HL-60 (cell line): ENCODE results near the gene UBC.

Experiments used
- DNase-seq, 2 experiments: peaks; one replicate each; pipeline ENCODE4 v3.0.0-alpha.2; 2010 to 2020; ENCODE audit warnings: low read depth in 1 of 2, low spot score in 1 of 2
- H3K27ac ChIP-seq: fragments of 250-450 bp; sonication (Bioruptor Pico); replicated peaks from 2 replicates; pipeline ENCODE4 v1.5.1; 2020; ENCODE audit warnings: mild to moderate bottlenecking, moderate library complexity
- H3K27me3 ChIP-seq: fragments of 250-450 bp; sonication (Bioruptor Pico); 2 replicates; pipeline ENCODE4 v1.5.1; 2021; ENCODE audit warnings: mild to moderate bottlenecking, moderate library complexity; ENCODE audit not compliant: insufficient read depth, poor library complexity, severe bottlenecking
- H3K4me3 ChIP-seq: replicated peaks from 2 replicates; pipeline ENCODE4 v1.5.1; 2011; ENCODE audit warnings: mild to moderate bottlenecking, control low read depth, low read length; ENCODE audit not compliant: insufficient read depth
- GABPA ChIP-seq: IDR thresholded peaks from 2 replicates; pipeline ENCODE4 v1.6.1; 2012; ENCODE audit warnings: low read depth
- POLR2AphosphoS5 ChIP-seq: IDR thresholded peaks from 2 replicates; pipeline ENCODE4 v1.6.1; 2012; ENCODE audit warnings: low read depth
- SPI1 ChIP-seq: IDR thresholded peaks from 2 replicates; pipeline ENCODE4 v1.6.1; 2012; ENCODE audit warnings: low read depth, mild to moderate bottlenecking, borderline replicate concordance
- TF ChIP-seq, protein P1 (sequence below): IDR thresholded peaks from one replicate; pipeline ENCODE4 v1.5.1; 2011; ENCODE audit warnings: low read length, control low read depth, inconsistent platforms; ENCODE audit not compliant: insufficient read depth
- TF ChIP-seq, protein P2 (sequence below): IDR thresholded peaks from 2 replicates; pipeline ENCODE4 v1.6.1; 2012; ENCODE audit warnings: low read depth; ENCODE audit not compliant: insufficient replicate concordance

UBC gene

DNA sequence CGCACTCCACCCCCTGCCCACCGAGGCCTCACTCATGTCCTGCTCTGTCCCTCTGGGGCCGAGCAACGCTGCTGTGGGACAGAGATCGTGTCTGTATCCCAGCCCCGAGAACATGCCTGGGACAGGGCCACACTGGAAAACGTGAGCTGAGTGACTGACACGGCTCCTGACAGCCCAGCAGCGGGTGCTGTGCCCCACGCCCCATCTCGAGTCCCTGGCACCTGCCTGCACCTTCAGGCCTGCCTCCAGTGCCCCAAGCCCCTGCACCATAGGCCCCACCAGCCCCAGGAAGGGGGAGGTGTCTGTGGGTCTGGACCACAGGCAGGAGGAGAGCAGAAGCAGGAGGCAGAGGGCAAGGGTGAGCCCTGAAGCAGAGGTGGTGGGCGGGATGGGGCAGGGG is 34.6 kb upstream of the UBC start:
- DNase-seq, result no peak
- no peak overlapping the region for H3K4me3 ChIP-seq
- no peaks in the 10 kb centered on the region for H3K27me3 ChIP-seq
- TF ChIP-seq SPI1 (no peak), GABPA (no peak), POLR2AphosphoS5 (no peak)
- TF ChIP-seq, protein P1, sequence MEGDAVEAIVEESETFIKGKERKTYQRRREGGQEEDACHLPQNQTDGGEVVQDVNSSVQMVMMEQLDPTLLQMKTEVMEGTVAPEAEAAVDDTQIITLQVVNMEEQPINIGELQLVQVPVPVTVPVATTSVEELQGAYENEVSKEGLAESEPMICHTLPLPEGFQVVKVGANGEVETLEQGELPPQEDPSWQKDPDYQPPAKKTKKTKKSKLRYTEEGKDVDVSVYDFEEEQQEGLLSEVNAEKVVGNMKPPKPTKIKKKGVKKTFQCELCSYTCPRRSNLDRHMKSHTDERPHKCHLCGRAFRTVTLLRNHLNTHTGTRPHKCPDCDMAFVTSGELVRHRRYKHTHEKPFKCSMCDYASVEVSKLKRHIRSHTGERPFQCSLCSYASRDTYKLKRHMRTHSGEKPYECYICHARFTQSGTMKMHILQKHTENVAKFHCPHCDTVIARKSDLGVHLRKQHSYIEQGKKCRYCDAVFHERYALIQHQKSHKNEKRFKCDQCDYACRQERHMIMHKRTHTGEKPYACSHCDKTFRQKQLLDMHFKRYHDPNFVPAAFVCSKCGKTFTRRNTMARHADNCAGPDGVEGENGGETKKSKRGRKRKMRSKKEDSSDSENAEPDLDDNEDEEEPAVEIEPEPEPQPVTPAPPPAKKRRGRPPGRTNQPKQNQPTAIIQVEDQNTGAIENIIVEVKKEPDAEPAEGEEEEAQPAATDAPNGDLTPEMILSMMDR, result no peak
- TF ChIP-seq, protein P2, sequence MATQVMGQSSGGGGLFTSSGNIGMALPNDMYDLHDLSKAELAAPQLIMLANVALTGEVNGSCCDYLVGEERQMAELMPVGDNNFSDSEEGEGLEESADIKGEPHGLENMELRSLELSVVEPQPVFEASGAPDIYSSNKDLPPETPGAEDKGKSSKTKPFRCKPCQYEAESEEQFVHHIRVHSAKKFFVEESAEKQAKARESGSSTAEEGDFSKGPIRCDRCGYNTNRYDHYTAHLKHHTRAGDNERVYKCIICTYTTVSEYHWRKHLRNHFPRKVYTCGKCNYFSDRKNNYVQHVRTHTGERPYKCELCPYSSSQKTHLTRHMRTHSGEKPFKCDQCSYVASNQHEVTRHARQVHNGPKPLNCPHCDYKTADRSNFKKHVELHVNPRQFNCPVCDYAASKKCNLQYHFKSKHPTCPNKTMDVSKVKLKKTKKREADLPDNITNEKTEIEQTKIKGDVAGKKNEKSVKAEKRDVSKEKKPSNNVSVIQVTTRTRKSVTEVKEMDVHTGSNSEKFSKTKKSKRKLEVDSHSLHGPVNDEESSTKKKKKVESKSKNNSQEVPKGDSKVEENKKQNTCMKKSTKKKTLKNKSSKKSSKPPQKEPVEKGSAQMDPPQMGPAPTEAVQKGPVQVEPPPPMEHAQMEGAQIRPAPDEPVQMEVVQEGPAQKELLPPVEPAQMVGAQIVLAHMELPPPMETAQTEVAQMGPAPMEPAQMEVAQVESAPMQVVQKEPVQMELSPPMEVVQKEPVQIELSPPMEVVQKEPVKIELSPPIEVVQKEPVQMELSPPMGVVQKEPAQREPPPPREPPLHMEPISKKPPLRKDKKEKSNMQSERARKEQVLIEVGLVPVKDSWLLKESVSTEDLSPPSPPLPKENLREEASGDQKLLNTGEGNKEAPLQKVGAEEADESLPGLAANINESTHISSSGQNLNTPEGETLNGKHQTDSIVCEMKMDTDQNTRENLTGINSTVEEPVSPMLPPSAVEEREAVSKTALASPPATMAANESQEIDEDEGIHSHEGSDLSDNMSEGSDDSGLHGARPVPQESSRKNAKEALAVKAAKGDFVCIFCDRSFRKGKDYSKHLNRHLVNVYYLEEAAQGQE, result no peak
- H3K27ac ChIP-seq, result no peak overlapping the region

DNA sequence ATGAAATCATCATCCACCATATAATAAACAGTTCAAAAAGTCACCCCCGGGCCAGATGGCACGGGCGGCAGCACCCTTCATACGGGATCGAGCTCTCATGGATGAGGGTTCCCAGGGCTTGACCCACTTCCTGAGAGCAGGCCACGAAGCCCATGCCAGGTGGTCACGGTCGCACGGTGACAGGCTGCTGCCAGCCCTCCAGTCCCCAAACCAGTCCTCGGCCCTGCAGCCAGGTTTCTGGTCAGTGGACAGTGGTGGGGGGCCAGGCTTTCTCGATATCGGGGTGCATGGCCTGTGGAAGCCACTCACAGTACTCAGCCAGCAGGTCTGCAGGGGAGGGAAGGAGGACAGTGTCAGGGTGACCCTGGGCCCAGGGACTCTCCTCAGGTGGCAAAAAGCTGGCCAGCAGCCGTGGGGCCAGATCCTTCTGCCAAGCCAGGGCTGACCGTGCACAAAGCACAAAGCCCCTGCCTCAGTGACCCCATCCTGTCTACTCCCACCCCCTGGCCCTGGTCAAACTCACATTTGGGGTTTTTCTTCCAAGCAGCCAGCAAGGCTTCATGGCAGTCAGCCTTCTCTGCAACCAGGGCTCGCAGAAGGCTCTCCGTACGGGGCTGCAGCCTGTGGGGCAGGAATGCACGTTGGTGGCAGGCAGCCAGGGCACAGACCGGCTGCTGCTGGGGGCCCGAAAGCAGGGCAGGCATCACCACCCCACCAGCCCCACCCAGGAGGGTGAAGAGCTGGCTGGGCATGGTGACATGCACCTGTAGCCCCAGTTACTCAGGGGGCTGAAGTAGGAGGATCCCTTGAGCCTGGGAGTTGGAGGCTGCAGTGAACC is 33.3 kb upstream of the UBC start:
- DNase-seq, result no peak
- no peak overlapping the region for H3K4me3 ChIP-seq
- no peak overlapping the region for H3K27ac ChIP-seq
- H3K27me3 ChIP-seq, result no peaks in the 10 kb centered on the region
- TF ChIP-seq SPI1 (no peak), POLR2AphosphoS5 (no peak), GABPA (no peak)
- TF ChIP-seq, protein P1, result no peak

DNA sequence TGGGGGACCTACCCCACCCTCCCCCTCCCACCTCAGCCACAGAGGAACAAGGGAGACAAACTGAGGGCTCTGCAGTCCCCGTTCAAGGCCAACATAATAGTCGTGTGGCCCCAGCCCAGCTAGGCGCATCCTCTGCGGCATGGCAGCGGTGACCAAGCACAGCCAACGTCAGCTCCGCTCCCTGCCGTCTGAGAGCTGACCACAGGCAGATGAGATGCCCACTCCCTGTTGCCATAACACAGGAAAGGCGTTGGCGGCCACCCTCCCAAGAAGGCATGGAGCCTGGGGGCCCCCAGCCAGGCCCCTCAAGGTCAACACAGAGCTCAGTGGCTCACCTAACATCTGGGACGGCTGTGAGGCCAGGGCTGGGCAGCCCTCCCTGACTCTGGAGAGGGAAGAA is 32.6 kb upstream of the UBC start:
- DNase-seq, result no peak
- no peak for TF ChIP-seq POLR2AphosphoS5
- TF ChIP-seq SPI1, result no peak
- TF ChIP-seq, protein P2, result no peak
- no peak for TF ChIP-seq GABPA
- TF ChIP-seq, protein P1, result no peak
- Histone ChIP-seq H3K27ac (no peak overlapping the region), H3K4me3 (no peak overlapping the region), H3K27me3 (no peaks in the 10 kb centered on the region)

DNA sequence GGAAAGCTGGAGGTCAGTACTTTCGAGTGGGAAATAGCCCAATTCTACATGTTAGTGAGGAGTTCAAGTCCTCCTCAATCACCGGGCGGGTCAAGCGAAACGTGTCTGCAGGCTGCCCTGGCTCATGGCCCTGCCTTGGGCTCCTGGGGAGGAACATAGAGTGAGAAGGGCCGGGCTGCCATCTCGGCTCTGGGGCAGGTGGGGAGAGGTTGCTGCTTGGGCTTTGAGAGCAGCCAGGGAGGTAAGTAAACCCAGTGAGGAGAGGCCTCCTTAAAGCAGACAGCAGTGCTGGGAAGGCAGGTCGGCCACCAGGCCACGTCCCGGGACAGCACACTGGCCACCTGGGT is 32.0 kb upstream of the UBC start:
- DNase-seq, result no peak
- Histone ChIP-seq H3K4me3 (no peak overlapping the region), H3K27ac (no peak overlapping the region), H3K27me3 (no peaks in the 10 kb centered on the region)
- TF ChIP-seq POLR2AphosphoS5, result no peak
- no peak for TF ChIP-seq GABPA
- TF ChIP-seq, protein P2, result no peak
- TF ChIP-seq SPI1, result no peak
- TF ChIP-seq, protein P1, result no peak
